Activated naive CD8-positive, alpha-beta T cell treated with anti-CD3 and anti-CD28 coated beads, Interleukin-2, amount 10 ng/mL, durations not matched to agents 7 days and 5 days (primary cell): ENCODE results near the gene RNLS. TPM values are rescaled to one million over a fixed set of nuclear protein-coding genes. Genes with fewer than 3 reads are reported as not detected.

Experiments
- total RNA-seq, 2 experiments: library from RNA; stranded (reverse); gene quantifications; one replicate each; pipeline ENCODE4 v1.2.3, GENCODE V29; 2021

RNLS gene
- total RNA-seq, 2 experiments from 2014 or later = 3.5 to 5.2 TPM

Other genes starting within 250 kb of the RNLS start
- gene LIPJ, start 3.4 kb upstream of the RNLS start, total RNA-seq = under 1 TPM in 1 of 2 experiments, not detected in 1; 0.17 TPM
- gene LIPF, start 81.1 kb upstream of the RNLS start, total RNA-seq = not detected
- gene LIPK, start 122.9 kb upstream of the RNLS start, total RNA-seq = not detected
- not detected for gene LIPN, start 176.7 kb upstream of the RNLS start, total RNA-seq
- gene LIPM, start 219.4 kb upstream of the RNLS start, total RNA-seq = not detected